HG03469 (cell line): ENCODE measurements around the gene FDXACB1.
"Not testable (repeated sequence)": the region's sequence is repeated elsewhere in the genome, so short reads cannot be mapped to it uniquely, and the experiment has no call there.

Experiments
- ATAC-seq: cut with Tn5 transposase; IDR thresholded peaks from one replicate; pipeline ENCODE4 v1.9.1; 2021; ENCODE audit warnings: mild to moderate bottlenecking, moderate library complexity, moderate number of reproducible peaks; ENCODE audit not compliant: unreplicated experiment

Gene FDXACB1

DNA sequence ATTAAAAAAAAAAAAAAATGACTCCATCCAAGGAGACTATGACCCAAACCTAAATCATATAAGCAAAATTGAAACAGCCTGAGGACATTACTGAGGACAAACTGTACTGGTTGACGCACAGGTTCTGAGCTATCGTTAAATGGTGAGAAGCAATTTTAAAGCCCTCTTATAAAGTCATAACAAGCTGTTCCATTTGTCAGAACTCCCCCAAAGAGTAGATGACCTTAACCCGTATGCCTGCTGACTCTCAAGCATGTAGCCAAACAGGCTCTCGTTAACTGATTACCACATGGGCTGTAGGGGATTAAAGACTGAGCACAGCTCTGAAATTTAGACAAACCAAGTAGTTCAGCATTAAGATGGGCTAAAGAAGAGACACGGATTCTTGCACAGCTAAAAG lies 30.4 kb upstream of the FDXACB1 start:
- ATAC-seq, result no peak

DNA sequence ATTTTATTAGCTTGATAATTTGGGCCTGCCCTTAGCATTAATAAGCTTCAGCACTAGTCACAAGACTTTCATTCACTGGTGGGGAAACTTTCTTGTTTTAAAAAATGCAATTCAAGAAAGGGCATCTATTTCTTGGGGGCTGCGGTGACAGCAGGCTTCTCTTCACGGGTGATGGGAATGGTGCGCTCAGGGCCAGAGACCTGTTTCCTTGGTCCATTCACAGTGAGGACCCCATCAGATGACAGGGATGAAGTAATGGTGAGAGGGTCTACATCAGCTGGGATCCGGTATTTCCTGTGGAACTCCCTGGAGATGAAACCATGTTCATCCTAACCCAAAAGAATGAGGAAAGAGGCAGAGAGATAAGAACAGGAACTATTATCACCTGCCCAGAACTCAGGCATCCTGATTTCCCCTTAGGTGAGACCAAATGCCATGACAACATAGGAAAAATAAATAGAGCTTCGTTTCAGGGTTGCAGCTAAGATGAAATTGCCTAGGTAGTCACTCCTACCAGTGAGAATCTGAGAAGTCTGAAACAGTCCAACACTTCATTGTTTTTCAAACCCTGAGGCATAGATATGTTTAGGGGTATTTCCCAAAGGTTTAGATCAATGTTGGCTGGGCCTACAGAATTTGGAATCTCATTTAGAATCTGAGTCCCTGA lies 29.8 kb upstream of the FDXACB1 start:
- ATAC-seq, result no peak

DNA sequence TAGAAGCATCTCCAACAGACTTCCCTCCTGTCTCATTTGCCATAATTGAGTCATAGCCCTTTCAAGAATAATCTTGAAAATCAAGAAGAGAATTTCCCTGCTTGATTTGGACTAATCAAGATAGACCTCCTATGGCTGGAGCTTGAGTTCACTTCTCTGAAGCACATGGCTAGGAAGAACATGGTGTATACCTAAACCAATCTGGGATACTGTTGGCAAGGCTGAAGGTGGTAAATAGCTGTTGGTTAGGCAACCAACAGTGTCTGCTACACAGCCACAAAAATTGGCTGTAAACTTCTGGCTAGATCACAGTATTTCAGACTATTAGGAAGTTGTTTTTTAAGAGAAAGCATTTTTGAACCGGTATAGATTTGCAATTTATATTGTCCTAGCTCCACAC lies 27.7 kb upstream of the FDXACB1 start:
- no peak for ATAC-seq

DNA sequence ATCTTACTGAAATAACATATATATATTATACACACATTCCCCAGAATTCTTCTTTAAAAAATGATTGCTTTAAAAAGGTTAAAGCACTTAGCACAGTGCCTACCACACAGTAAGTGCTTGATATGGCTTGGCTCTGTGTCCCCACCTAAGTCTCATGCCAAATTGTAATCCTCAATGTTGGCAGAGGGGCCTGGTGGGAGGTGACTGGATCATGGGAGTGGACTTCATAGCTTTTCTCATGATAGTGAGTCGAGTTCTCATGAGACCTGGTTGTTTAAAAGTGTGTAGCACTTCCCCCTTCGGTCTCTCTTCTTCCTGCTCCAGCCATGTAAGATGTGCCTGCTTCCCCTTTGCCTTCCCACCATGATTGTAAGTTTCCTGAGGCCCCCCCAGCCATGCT lies 26.4 kb upstream of the FDXACB1 start:
- ATAC-seq, result no peak

DNA sequence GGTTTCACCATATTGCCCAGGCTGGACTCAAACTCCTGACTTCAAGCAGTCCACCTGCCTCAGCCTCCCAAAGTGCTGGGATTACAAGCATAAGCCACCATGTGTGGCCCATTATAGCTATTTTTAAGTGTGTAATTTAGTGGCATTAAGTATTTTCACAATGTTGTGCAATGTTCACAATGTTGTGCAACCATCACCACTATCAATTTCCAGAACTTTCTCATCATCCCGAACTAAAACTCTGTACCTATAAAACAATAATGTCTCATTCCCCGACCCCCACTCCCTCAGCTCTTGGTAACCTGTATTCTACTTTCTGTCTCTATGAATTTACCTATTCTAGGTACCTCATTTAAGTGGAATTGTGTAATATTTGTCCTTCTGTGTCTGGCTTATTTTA lies 7.9 kb upstream of the FDXACB1 start:
- no peak for ATAC-seq

DNA sequence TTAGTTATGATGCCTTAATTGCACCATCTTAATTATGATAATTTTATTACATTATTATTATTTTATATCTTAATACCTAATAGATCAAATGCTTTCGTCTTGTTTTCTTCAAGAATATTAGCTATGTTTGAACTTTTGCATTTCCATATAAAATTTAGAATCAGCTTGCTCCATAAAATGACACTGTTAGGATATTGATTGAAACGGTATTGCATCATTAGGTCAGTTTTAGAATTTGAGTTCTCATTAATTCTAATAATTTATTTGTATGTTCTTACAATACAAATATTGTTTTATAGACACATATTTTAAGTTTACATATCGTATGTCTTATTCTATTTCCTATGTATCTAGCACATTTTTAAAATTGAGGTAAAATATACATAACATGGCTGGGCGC lies 7.1 kb upstream of the FDXACB1 start:
- no peak for ATAC-seq

DNA sequence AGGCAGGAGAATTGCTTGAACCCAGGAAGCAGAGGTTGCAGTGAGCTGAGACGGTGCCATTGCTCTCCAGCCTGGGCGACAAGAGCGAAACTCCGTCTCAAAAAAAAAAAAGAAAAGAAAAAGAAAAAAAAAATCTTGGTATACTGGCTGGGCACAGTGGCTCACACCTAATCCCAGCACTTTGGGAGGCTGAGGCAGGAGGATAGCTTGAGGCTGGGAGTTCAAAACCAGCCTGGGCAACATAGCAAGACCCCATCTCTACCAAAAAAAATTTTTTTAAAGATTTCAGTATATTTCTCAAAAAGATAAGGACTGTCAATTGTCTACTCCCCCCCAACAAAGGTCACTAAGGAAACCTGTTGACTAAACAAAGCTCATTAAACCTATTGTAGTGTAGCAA lies 6.1 kb upstream of the FDXACB1 start:
- ATAC-seq, result not testable (repeated sequence)

DNA sequence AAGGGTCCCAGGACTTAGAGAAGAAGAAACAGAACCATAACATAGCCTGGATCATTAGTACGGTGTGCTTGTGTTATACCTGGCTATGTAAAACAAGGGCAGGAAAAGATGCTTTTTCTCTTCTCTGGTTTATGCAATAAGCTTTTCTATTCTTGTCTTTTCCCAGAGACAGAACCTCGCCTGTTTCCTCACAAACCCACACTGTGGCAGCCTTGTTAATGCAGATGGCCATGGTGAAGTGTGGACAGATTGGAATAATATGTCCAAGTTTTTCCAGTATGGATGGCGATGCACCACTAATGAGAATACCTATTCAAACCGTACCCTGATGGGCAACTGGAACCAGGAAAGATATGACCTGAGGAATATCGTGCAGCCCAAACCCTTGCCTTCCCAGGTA lies 3.2 kb upstream of the FDXACB1 start:
- ATAC-seq, result no peak

DNA sequence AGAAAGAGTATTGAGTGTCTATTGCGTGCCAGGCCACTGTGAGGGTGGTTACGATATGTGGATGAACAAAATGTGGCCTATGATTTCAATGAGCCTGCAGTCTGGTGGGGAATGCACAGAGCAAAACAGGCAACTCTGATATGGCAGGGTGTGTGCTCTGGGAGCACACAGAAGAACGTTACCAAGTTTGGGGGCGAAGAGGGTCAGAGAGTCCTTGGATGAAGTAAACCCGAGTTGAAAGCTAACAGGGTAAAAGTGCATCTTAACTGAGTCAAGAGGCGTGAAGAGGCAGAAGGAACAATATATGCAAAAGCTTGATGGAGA lies 634 bp upstream of the FDXACB1 start:
- ATAC-seq, result no peak

DNA sequence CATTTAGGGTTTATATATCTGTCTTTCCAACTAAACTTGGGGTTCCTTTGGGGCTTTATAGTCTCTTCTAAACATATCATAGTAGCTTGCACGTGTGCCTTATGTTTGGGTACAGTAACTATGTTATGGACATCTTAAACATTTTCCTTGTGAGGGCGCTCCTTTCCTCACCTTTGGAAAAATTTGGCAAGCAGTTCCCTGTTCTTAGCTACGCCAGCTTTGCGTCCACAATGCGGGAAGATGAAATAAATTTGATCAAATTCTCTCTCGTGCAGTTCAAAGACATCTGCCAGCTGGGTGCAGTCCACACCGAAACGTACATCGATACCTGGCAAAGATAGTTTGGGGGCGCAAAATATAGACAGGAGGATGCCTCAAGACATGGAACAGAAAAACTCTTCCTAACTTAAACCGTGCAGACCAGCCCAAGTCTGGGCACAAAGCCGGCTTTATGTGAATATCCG lies 548 bp downstream of the FDXACB1 start:
- peak; percentile 5 for ATAC-seq

DNA sequence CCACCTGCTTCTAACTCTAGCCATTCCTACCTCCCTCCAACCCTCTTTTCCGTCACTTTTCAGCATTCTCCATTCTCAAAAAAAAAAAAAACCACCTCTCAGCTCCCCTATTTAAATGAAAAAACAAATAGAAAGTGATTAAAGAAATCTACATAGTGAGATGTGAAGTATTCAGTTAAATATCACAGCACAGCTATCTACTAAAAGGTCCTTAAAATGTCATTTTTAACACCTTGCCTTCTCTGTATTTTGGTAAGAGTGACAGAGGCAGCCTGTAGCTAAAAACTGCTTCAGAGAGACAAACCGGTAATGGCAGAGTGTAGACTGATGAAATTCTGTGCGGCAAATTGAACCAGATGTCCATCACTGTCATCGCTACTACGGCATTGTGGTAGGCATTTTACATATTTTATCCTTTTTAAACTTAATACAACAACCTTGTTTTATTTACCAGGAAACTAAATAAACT lies 7.2 kb downstream of the FDXACB1 start:
- ATAC-seq, result no peak

DNA sequence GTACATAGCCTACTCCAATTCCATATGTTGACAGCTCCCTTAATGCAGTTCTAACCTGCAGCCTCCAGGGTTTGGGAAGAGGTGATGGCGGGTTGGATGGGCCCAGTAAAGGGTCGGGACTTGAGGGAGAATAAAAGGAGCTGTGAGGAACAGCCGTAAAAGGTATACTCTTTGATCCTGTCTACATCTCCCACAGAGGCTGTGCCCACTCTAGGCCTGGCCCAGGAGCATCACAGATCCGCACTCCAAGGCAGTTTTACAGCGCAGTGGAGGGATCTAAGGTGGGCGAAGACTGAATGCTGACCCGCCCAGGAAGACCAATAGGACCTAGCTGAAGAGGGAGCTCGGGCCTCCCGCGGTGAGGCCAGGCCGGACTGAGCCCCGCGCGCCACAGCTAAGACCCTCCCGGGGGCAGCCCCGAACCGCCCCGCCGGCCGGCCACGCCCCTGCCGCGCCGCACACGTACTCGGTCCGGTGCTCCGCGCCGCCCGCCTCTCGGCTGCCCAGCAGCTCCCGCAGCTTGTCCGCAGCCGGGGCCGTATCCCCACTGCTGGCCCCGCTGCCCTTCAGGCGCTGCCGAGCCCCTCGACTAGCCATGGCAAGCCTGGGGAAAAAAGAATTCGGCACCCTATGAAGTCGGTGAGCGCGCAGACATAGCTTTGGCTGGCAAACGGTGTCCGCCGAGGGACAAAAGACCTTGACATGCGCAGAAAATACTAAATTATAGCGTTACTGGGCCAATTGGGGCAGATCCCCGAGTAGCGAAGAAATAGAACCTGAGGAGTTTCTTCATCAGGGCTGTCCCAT lies 7.9 kb downstream of the FDXACB1 start, which contains the start of gene ALG9:
Gene ALG9, minus strand, starts transcription at position 696 of the 807 bp plus-strand sequence. Its CDS starts 99 bp downstream, at position 597.
- peak; percentile 74 for ATAC-seq

DNA sequence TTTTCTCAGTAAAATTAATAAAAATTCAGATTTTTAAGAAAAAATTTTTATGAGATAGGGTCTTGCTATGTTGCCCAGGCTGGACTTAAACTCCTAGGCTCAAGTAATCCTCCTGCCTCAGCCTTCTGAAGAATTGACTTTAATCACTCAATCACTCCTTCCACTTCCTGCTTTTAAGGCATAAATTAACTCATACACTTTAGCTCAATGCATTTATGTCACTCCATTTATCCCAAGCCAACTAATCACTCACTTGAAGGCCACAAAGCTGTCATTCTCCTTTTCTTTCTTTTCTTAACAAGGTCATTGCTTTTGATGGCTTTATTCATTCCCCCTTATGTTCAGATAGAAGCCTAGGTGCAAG lies 8.5 kb downstream of the FDXACB1 start:
- ATAC-seq, result no peak

DNA sequence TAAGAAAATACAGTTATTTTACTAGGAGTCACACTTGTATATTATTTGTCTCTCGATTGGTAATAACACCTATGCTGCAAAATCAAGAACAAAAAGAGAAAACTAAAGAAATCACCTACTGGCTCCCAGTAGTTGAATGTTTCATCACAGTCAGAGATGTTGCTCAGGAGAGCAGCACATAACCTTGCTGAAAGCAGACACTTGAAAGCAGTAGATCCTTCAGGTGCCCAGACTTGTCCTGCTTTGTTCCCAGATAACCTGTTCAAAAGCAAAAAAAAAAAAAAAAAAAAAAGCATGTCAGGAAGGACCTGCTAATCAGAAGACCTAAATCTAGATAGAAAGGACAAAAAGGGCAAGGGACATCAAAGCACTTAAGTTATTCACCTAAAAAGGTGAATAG lies 8.9 kb downstream of the FDXACB1 start:
- ATAC-seq, result no peak

DNA sequence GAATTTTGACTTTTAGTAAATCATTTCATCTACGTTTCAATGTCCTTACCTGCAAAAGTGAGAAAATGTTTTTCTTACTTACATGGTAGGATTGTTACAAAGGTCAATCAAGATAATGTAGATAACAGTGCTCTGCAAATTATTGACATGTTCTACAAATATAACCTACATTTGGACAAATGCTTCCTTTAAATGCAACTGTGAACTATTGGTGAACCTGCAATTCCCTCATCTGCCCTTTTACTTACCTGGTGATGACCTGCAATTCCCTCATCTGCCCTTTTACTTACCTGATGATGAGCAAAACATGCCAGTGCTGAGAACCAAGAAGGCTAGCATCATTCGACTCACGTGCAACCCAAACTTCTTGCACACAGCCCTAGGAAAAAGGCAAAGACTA lies 18.7 kb downstream of the FDXACB1 start:
- ATAC-seq, result no peak

DNA sequence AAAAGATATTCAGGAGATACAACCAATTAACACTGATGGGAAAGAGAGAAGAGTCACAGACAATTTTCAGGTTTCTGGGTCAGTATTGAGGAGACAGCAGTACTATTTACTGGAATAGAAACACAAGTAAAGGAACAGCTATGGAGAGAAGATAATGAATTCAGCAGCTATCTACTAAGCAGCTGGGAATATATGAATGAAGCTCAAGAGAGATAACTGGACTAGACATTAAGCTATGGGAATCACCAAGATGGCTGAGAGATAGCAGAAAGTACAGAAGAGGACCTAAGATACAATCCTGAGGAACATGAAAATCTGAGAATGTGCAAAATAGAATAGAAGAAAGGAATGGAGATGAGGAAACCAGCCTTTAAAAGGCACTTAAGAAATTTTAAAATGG lies 23.5 kb downstream of the FDXACB1 start:
- no peak for ATAC-seq

DNA sequence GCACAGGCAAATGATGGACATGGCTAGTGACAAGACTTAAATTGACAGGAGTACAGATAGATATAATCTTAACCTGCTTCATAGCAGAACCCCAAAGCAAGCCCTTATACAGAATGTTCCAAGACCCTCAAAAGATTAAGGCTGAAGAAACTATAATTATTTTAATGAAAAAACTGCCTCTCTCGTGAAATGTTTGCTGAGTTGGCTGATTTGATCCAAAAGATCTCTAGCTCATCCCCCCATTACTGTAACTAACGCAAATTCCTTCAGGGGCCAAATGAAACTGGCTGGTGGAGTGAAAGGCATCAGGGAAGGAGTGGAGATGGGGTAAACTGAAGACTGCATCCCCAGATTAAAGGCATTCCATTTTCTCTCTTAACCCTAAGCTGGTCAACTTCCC lies 26.9 kb downstream of the FDXACB1 start:
- no peak for ATAC-seq

DNA sequence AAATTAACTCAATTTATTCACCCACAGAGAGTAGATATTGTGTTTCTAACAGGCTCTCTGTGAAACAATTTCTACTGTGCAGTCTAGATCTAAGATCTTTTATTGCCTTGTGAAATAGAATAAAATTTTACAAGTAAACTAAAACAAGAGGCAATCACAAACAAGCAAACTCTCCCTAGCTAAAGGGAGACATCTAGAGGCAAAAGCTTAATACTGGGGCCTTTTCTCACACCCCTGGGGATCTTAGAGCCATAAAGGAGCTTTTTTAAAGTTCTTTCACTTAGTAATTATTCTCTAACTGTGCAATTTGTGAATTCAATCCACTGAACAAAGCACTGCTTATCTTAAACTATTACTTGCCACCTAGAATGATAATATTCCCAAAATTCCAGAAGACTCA lies 27.3 kb downstream of the FDXACB1 start:
- ATAC-seq, result no peak

DNA sequence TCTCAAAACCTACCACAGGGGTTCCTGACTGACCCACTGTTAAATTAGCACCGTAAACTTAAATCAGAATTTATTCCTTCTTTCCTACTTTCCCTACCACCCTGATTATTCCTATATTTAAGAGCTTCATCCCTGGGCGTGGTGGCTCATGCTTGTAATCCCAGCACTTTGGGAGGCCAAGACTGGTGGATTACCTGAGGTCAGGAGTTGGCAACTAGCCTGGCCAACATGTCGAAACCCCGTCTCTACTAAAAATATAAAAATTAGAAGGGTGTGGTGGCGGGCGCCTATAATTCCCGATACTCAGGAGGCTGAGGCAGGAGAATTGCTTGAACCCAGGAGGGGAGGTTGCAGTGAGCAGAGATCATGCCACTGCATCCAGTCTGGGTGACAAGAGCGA lies 27.9 kb downstream of the FDXACB1 start:
- ATAC-seq, result no peak

DNA sequence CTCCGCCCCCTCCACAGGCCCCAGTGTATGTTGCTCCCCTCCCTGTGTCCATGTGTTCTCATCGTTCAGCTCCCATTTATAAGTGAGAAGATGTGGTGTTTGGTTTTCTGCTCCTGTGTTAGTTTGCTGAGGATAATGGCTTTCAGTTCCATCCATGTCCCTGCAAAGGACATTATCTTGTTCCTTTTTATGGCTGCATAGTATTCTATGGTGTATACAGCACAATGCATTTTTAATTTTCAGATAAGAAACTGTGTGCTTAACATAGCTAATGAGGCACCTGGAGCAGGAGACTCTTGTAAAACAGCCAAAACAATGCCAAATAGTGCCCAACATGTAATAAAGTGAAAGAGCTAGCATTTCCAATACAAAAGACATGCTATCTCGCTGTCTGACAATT lies 29.3 kb downstream of the FDXACB1 start:
- no peak for ATAC-seq

DNA sequence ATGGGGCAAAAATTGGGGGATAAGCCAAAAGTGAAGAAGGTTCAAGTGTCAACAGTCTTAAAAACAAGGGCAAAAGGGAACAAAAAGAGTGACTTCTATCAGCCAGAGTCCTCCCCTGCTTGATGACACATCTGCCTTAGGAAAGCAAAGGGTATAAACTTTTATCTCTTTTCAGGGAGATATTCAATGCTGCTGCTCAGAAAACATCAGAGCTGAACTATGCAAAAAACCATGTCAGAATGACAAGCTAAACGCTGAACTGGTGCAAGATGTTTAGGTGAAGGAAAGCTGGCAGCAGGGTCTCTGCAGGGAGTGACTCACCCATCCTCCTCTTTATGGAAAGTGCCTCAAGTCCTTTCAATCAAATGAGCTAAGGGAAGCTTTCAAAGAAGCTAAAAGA lies 32.3 kb downstream of the FDXACB1 start:
- no peak for ATAC-seq

DNA sequence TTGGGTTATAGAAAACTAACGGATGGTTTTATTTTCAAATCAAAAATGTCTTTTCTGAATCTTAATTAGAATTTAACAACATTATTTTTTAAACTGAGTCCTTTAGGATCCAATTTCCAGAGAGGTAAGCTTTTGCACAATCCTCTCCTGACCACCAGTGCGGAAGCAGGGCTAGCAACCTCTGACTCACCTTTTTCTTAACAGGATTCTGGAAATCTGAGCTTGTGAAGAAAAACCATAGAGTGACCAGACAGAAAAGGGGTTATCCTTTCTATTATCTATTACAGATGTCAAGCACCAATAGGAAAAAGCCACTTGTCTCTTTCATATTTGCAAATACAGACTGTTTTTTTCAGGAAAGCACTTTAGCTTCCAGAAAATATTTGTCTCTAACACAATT lies 32.9 kb downstream of the FDXACB1 start:
- ATAC-seq, result no peak
